ENCODE data around the gene TTC21A.

The TTC21A gene

GRCh38 chr3:39118931-39119660 lies 11.6 kb downstream of the TTC21A start:
- no peak for DNase-seq

GRCh38 chr3:39121621-39122020 lies 14.1 kb downstream of the TTC21A start:
- DNase-seq = no peak

GRCh38 chr3:39122813-39123212 lies 15.3 kb downstream of the TTC21A start:
- no peak for DNase-seq

GRCh38 chr3:39124876-39125840 lies 17.7 kb downstream of the TTC21A start:
- no peak for DNase-seq

GRCh38 chr3:39125841-39126500 lies 18.5 kb downstream of the TTC21A start:
- no peak for DNase-seq

GRCh38 chr3:39126532-39127071 lies 19.1 kb downstream of the TTC21A start:
- DNase-seq = peak; percentile 41

- DNase-seq = no peak
These were observed 19.9 kb downstream of the TTC21A start for GRCh38 chr3:39127269-39127907.

- DNase-seq = no peak
These were observed 20.4 kb downstream of the TTC21A start for GRCh38 chr3:39127908-39128304.

GRCh38 chr3:39128951-39129350 lies 21.5 kb downstream of the TTC21A start:
- no peak for DNase-seq

GRCh38 chr3:39130026-39130425 lies 22.5 kb downstream of the TTC21A start:
- no peak for DNase-seq

- DNase-seq = no peak
These were observed 23.3 kb downstream of the TTC21A start for GRCh38 chr3:39130693-39131265.

- DNase-seq = no peak
These were observed 24.9 kb downstream of the TTC21A start for GRCh38 chr3:39132096-39133092.

GRCh38 chr3:39133093-39133490 lies 25.6 kb downstream of the TTC21A start:
- no peak for DNase-seq

GRCh38 chr3:39133822-39134221 lies 26.3 kb downstream of the TTC21A start:
- no peak for DNase-seq

- no peak for DNase-seq
These were observed 26.8 kb downstream of the TTC21A start for GRCh38 chr3:39134305-39134704.

GRCh38 chr3:39135170-39135805 lies 27.8 kb downstream of the TTC21A start:
- DNase-seq = no peak

- DNase-seq = no peak
These were observed 29.3 kb downstream of the TTC21A start for GRCh38 chr3:39136533-39137434.

GRCh38 chr3:39137435-39137936 lies 30.0 kb downstream of the TTC21A start:
- DNase-seq = no peak
